GM21786 (cell line): Measurements from ENCODE around the gene MCF2L.

Experiments used
- ATAC-seq: cut with Tn5 transposase; IDR thresholded peaks from one replicate; pipeline ENCODE4 v1.9.1; 2021; ENCODE audit not compliant: unreplicated experiment

MCF2L gene

GRCh38 chr13:113014752-113015745 is 46.0 kb downstream of the MCF2L start:
- no peak for ATAC-seq

DNA sequence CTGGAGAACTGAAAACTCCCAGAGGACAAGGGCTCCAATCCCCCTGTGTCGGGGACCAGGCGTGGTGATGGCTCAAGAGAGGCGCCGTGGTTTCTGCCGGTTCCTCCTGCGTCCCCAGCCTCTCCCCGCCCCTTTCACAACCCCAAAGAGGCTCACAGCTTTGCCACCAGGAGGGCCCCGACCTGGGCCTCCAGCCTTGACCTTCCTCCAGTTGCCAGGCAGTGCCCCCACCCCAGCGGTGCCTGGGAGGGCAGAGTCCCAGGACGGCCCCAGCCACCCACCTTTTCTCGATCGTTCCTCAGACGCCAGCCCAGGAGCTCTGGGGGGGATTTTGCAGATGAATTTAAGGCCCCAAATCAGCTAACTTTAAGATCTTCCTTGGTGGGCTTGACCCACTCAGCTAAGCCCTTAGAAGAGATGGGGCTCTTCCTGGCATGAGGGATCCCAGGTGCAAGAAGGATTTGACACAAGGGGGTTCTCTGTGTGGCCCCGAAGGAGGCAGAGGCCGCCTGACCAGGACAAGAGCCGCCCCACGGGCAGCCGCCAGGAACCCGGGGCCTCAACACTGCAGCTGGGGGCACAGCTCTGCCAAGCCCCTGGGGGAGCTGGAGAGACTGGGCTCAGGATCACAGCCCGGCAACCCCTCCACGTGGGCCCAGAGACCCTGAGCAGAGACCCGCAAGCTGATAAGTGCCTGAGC is 47.0 kb downstream of the MCF2L start:
- no peak for ATAC-seq

DNA sequence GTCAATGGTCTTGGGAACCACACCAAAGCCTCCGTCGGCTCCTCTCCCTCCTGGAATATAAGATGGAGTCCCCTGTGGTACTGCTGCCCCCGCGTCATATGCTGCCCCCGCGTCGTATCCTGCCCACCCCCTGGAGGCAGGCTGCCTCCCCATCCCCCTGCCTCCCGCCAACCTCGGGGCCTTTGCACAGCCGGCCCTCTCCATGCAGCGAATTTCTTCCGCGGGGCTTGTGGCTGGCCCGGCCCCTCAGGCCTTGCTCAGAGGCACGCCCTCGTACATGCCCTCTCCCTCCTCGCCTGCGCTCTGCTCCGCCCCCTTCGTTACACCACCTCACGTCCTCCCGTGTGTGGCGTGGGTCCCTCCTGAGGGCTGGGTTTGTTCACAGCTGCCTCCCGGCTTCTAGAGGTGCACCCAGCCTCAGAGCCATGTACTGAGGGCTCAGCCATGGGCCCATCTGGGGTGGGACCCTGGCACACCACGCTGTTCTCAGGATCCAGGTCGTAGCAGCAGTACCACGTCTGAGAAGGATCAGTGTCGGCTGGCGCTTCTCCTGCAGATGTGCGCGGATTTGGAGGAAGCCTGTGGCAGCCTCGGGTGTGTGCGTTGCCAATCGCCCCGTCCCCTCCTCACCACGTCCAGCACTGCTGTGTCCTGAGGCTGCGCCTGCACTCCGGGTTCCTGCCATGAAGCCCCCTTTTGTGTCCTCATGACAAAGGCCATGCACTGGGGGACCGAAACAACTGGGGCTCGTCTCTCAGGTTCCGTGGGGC is 47.7 kb downstream of the MCF2L start:
- ATAC-seq = no peak

GRCh38 chr13:113017506-113018215 is 48.6 kb downstream of the MCF2L start:
- ATAC-seq = no peak

- no peak for ATAC-seq
Observed at GRCh38 chr13:113018676-113019465, 49.9 kb downstream of the MCF2L start.

- no peak for ATAC-seq
Observed at GRCh38 chr13:113020323-113021080, 51.5 kb downstream of the MCF2L start.

DNA sequence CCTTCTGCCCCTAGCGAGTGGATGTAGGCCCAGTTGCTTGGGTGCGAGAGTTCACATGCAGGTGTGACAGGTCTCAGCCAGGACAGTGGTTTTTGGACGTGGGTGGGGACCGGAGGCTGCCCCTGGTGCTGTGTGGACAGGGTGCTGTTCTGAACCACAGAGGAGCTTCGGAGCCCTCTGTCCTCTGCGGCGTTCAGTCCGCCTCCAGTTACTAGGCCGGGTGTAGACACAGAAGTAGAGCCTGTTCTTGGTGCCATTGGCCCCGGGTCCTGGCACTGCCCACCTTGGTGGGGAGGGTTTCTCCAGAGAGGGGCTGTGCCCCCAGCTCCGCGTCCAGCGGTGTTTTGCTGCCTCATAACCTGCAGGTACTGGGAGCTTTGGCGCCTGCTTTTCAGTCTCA is 52.4 kb downstream of the MCF2L start:
- no peak for ATAC-seq

- ATAC-seq = no peak
Observed at GRCh38 chr13:113021811-113022210, 52.8 kb downstream of the MCF2L start.

- no peak for ATAC-seq
Observed at GRCh38 chr13:113022391-113022744, 53.4 kb downstream of the MCF2L start.

GRCh38 chr13:113022745-113023574 is 53.9 kb downstream of the MCF2L start:
- no peak for ATAC-seq

GRCh38 chr13:113023694-113024430 is 54.8 kb downstream of the MCF2L start:
- ATAC-seq = no peak

GRCh38 chr13:113024466-113024865 is 55.5 kb downstream of the MCF2L start:
- no peak for ATAC-seq

DNA sequence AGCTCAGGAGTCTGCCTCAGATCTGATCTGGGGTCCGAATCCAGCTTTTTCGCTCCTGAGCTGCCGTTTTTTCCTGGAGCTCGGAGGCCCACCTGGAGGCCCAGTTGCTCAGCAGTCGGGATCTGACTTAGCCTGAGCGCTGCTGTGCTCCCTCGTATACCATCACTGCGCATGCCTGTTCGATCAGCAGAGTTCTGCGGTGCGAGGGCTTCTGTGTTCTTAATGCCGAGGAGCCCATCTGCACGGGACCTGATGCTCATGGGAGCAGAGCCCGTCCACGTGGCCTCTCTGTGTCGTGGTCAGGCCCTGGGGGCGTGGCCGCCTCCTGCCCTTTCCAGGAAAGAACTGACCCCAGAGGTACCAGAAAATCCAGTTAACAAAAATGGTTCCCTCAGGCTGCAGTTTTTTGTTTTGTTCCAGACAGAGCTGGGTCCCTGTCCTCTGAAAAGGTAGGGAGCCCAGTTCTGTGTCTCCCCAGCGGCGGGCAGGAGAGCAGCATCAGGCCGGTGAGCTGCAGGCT is 57.4 kb downstream of the MCF2L start:
- no peak for ATAC-seq

- no peak for ATAC-seq
Observed at GRCh38 chr13:113027095-113027494, 58.1 kb downstream of the MCF2L start.

DNA sequence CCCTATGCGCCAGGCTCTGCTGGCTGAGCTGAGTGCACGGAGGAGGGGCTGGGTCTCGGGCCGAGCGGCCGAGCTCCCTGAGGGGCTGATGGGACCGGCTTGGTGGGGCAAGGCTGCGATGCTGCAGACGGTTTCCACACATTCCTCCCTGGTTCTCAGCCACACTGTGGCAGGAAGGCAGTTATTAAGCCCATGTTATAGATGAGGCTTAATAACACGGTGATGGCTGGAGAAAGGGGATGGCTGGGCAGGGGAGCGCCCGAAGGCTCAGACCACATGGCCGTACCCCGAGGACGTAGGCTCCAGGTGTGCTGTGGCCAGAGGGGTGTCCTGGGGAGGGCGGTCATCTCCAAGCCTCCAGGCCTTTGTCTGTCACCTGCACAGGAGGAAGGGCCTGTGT is 58.6 kb downstream of the MCF2L start:
- no peak for ATAC-seq

- ATAC-seq = no peak
Observed at GRCh38 chr13:113028336-113029060, 59.5 kb downstream of the MCF2L start.

DNA sequence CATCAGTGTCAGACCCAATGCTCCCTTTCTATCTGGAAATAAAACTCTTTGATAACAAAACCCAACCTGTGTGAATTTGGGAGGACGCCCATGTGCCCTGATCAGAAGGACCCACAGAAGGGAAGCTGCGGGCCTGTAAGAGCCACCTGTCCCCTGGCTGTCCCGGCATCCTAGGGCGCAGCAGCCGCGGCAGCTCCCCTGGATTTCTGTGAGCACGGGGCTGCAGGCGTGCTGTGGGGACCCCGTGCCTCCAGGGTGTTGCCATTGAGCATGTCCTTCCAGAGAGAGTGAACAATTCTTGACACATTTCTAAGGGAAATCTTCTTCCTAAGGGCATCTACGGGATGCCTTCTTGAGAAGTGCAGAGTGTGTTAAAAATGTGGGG is 60.0 kb downstream of the MCF2L start:
- ATAC-seq = no peak
